ENCODE results near the gene HS3ST3A1. TPM values are rescaled to one million over a fixed set of nuclear protein-coding genes. Genes with fewer than 3 reads are reported as not detected.

Gene HS3ST3A1
- total RNA-seq, 2 experiments from 2014 or later: 0.22 to 1.2 TPM

DNA sequence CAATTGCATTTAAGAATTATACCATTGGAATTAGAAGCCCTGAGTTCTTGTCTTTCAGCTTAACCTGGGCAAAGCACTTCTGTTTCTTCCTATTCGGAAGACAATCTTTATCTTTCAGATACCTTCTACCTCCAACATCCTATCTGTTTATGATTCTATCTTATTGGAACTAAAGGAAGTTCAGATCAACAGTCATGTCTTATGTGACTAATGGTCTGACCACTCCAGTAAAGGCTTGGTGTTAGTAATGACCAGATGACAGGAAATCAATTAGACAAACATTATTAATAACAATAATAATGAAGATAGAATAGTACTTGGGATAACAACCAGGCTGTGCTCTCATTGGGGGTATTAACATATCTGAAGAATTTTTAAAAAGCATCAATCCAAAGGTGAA lies 11.3 kb downstream of the HS3ST3A1 start:
- DNase-seq: no peak
- ChIA-PET CTCF (interaction anchor here (0.7 kb wide), 1 partner anchor 38 kb away, joined by 4 read pairs; no protein-coding TSS in a partner anchor), POLR2A (no interaction called here)
- no peaks in the 10 kb centered on the region for H3K36me3 Mint-ChIP-seq (ENCODE audit: low read depth)
- no peak overlapping the region for H3K4me3 Mint-ChIP-seq
- ATAC-seq (ENCODE audit: poor library complexity): no peak
- H3K9me3 Mint-ChIP-seq: no peaks in the 10 kb centered on the region
- Histone ChIP-seq H3K36me3 (ENCODE audit: insufficient read depth, low read length) (no peaks in the 10 kb centered on the region), H3K27ac (ENCODE audit: low read depth in 1 of 2, low read length in 2 of 2) (no peak overlapping the region), H3K4me3 (ENCODE audit: low read length) (no peak overlapping the region), H3K27me3 (ENCODE audit: control insufficient read depth in 1 of 2, insufficient read depth in 2 of 2, low read length in 2 of 2) (no peaks in the 10 kb centered on the region), H3K4me1 (ENCODE audit: insufficient read depth, low read length) (no peaks in the 10 kb centered on the region), H3K9me3 (ENCODE audit: control insufficient read depth in 1 of 2, insufficient read depth in 1 of 2, low read length in 2 of 2) (no peaks in the 10 kb centered on the region)
- intact Hi-C loops (cut with DNase I, micrococcal nuclease): loop anchor here (5.0 to 10.0 kb wide), 3 partner anchors 556 to 662 kb away; no protein-coding TSS in a partner anchor
- no peak for TF ChIP-seq CTCF (IDR thresholded peaks at IDR 0.05)
- no peak overlapping the region for H3K27ac Mint-ChIP-seq
- peaks cover 9% of the 10 kb centered on the region for H3K27me3 Mint-ChIP-seq
- peaks cover 5% of the 10 kb centered on the region for H3K4me1 Mint-ChIP-seq (ENCODE audit: low read depth)

GRCh38 chr17:13589658-13590057 lies 12.1 kb downstream of the HS3ST3A1 start:
- Histone ChIP-seq H3K4me3 (ENCODE audit: low read length) (no peak overlapping the region), H3K4me1 (ENCODE audit: insufficient read depth, low read length) (no peaks in the 10 kb centered on the region), H3K9me3 (ENCODE audit: control insufficient read depth in 1 of 2, insufficient read depth in 1 of 2, low read length in 2 of 2) (no peaks in the 10 kb centered on the region), H3K27ac (ENCODE audit: low read depth in 1 of 2, low read length in 2 of 2) (no peak overlapping the region), H3K27me3 (ENCODE audit: control insufficient read depth in 1 of 2, insufficient read depth in 2 of 2, low read length in 2 of 2) (peaks cover 0 to 1% of the 10 kb centered on the region in 2 experiments), H3K36me3 (ENCODE audit: insufficient read depth, low read length) (no peaks in the 10 kb centered on the region)
- intact Hi-C loops (cut with DNase I, micrococcal nuclease): loop anchor here (5.0 to 10.0 kb wide), 3 partner anchors 555 to 663 kb away; no protein-coding TSS in a partner anchor
- no peaks in the 10 kb centered on the region for H3K36me3 Mint-ChIP-seq (ENCODE audit: low read depth)
- ChIA-PET POLR2A (interaction anchor here (0.5 kb wide), 1 partner anchor 558 kb away, joined by 3 read pairs; no protein-coding TSS in a partner anchor), CTCF (interaction anchor here (0.7 kb wide), 1 partner anchor 38 kb away, joined by 4 read pairs; no protein-coding TSS in a partner anchor)
- H3K4me3 Mint-ChIP-seq: no peak overlapping the region
- H3K27ac Mint-ChIP-seq: no peak overlapping the region
- TF ChIP-seq CTCF (IDR thresholded peaks at IDR 0.05): no peak
- ATAC-seq (ENCODE audit: poor library complexity) (no peak), DNase-seq (no peak)
- no peaks in the 10 kb centered on the region for H3K9me3 Mint-ChIP-seq
- peaks cover 7% of the 10 kb centered on the region for H3K27me3 Mint-ChIP-seq
- H3K4me1 Mint-ChIP-seq (ENCODE audit: low read depth): peaks cover 1% of the 10 kb centered on the region

DNA sequence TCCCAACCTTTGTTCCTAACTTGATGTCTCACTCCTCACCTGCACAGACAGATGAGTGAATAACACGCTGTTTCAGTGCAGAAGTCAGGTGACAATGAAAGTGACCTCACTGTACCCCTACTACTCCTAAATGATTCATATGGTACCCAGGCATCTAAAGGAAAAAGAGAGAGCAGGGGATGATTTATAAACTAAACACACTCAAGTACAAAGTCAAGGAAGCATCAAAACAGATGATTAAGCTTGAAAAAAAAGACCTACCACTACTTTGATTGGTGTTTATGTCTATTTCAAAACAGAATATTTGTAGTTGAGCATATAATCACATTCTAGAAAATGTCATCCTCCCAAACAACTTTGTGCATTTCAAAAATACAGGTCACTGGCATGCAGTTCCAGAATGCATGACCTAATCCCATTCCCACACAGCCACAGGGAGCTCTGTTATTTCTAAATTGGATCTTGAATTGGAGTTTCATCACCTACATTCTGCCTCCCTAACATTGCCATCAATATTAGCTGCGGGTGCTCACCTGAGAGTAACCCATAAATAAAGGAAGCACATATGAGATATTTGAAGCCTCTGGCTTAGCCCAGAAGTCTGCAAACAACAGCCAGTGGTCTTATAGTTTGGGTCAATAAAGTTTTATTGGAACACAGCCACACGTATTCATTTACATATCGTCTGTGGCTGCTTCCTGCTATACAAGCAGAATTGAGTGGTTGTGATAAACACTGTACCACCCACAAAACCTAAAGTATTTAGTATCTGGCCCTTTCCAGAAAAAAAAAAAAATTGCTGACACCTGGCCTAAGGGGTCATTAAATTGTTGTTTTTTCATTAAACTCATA lies 14.0 kb downstream of the HS3ST3A1 start:
- Mint-ChIP-seq H3K27me3 (peaks cover 14% of the 10 kb centered on the region), H3K9me3 (no peaks in the 10 kb centered on the region), H3K36me3 (ENCODE audit: low read depth) (no peaks in the 10 kb centered on the region), H3K4me1 (ENCODE audit: low read depth) (no peaks in the 10 kb centered on the region), H3K4me3 (no peak overlapping the region), H3K27ac (no peak overlapping the region)
- TF ChIP-seq CTCF (IDR thresholded peaks at IDR 0.05): no peak
- DNase-seq: no peak
- POLR2A ChIA-PET: no interaction called here
- H3K4me3 ChIP-seq (ENCODE audit: low read length): no peak overlapping the region
- H3K27ac ChIP-seq (ENCODE audit: low read depth in 1 of 2, low read length in 2 of 2): no peak overlapping the region
- no peaks in the 10 kb centered on the region for H3K9me3 ChIP-seq (ENCODE audit: control insufficient read depth in 1 of 2, insufficient read depth in 1 of 2, low read length in 2 of 2)
- CTCF ChIA-PET: no interaction called here
- H3K36me3 ChIP-seq (ENCODE audit: insufficient read depth, low read length): no peaks in the 10 kb centered on the region
- peaks cover 0 to 2% of the 10 kb centered on the region in 2 experiments for H3K27me3 ChIP-seq (ENCODE audit: control insufficient read depth in 1 of 2, insufficient read depth in 2 of 2, low read length in 2 of 2)
- H3K4me1 ChIP-seq (ENCODE audit: insufficient read depth, low read length): no peaks in the 10 kb centered on the region
- ATAC-seq (ENCODE audit: poor library complexity): no peak
- intact Hi-C loops (cut with DNase I, micrococcal nuclease): no loop called here
